ENCODE results near the gene SPRED2.
A peak's percentile ranks its signal among the peaks of the same experiment; 100 is the strongest.

Gene SPRED2

DNA sequence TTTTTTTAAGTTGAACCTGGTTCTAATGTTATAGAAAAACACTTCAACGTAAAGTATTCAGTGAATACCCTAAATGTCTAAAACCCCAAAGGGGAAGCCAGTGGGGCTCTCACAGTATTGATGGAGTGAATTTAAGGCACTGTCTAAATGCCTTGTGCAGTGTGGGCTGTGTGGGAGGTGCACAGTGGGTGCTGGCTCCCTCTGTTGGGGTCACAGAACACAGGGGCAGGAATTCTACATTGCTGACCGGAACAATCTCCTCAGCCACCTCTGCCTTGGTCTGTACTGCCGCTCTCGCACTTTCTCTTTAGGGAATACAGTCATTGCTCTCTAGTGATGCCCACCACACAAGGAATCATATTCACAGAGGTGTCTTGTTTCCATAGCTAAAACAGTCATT lies 45.4 kb downstream of the SPRED2 start:
- DNase-seq (ENCODE audit: low spot score): no peak

- DNase-seq (ENCODE audit: low spot score): no peak
Measured at GRCh38 chr2:65386344-65386743, 46.1 kb downstream of the SPRED2 start.

GRCh38 chr2:65383541-65384488 lies 48.6 kb downstream of the SPRED2 start:
- peak; percentile 17 for DNase-seq (ENCODE audit: low spot score)

- DNase-seq (ENCODE audit: low spot score): peak; percentile 64
Measured at GRCh38 chr2:65382776-65383357, 49.5 kb downstream of the SPRED2 start.

GRCh38 chr2:65382323-65382722 lies 50.1 kb downstream of the SPRED2 start:
- DNase-seq (ENCODE audit: low spot score): no peak

GRCh38 chr2:65381607-65382051 lies 50.8 kb downstream of the SPRED2 start:
- no peak for DNase-seq (ENCODE audit: low spot score)

DNA sequence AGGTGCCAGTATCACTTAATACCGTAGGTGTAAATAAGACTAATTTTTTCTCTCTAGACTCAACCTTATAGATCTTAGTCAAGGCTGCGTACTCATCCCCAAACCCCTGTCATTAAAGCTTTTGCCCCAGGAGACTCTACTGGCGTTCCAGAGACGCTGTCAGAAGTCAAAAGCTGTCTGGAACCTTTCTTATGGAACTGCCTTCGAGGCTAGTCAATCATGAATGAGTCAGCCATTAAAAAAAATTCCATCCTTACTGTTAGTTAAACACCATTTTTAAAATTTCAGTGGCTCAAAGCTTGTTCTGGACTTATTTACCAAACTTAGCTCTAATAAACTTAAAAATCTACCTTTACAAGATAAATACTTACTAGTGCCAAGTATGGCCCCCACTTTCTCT lies 52.1 kb downstream of the SPRED2 start:
- no peak for DNase-seq (ENCODE audit: low spot score)

GRCh38 chr2:65379721-65380171 lies 52.7 kb downstream of the SPRED2 start:
- no peak for DNase-seq (ENCODE audit: low spot score)

GRCh38 chr2:65379223-65379622 lies 53.2 kb downstream of the SPRED2 start:
- DNase-seq (ENCODE audit: low spot score): no peak

- DNase-seq (ENCODE audit: low spot score): no peak
Measured at GRCh38 chr2:65378290-65378689, 54.1 kb downstream of the SPRED2 start.

- no peak for DNase-seq (ENCODE audit: low spot score)
Measured at GRCh38 chr2:65377556-65378192, 54.7 kb downstream of the SPRED2 start.

DNA sequence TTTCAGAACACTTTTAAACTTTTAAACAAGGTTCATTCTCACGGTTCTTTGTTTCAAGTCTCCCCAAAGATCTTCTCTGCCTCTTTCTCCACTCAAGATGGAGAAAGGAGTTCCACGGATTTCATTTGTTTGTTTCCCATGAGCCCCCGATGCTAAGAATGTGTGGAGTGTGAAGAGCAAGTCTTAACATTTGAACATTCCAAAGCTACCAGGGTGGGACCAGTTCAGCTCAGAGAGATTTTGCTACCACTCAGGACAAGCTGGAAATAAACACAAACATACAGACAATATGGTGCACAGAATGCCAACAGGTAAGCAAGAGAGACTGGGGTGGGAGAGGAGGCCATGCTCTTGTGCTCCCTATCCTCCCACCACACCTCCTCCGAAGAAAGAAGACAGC lies 56.7 kb downstream of the SPRED2 start:
- no peak for DNase-seq (ENCODE audit: low spot score)

DNA sequence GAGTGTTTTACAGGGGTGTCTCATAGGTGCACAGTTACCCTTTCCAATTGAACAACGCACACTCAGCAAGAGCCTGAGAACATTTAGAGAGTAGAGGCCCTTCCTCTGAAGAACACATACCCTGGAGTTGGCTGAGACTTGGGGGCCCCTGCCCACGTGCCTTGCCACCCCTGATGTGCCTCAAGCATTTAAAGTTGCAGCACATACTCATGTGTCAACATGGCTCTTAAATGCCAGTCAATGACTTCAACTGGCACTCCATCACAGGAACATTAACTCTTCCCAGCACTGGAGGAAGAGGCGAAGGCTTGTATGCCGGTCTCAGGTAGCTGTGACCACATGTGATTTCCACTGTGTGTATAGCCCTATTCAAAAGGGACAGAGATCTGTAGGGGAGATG lies 57.4 kb downstream of the SPRED2 start:
- no peak for DNase-seq (ENCODE audit: low spot score)

DNA sequence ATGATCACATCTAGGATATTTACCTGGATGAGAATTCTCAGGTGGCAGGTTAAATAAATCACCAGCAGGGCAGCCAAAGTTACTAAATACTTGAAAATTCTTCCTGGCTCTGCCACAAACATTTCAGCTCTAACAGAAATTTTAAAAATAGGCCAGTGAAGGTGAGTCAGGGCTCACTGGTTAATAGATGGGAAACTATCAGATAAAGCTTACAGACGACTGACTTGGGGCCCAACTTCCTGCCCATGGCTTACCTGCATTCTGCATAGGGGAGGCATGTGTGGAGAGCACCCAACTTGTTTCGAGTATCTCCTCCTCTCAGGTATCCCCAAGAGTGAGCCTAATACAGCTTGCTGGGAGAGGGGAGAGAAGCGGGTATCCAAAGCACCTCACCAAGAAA lies 57.8 kb downstream of the SPRED2 start:
- no peak for DNase-seq (ENCODE audit: low spot score)

DNA sequence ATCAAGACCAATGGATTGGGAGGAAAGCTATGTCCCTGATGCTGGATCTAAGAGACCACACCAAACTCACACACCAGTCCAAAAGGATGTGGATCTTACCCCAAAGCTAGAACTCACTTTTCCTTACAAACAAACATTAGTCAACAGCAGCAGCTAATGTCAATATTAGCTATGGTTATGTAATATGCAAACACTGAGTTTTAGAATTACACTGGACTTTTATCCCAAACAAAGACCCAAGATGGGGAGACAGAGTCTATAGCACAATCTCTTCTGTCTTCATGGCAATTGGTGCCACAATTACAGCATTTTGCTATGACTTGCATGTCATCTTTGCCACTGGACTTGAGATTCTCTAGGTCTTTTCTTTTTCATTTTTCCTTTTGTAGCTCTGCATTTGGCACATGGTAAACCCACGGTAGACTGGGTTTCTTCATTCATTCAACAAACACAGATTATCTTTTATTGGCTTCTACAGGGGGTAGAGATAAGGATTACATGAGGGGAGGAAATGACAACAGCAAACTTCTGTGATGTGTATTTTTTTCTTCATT lies 59.0 kb downstream of the SPRED2 start:
- DNase-seq (ENCODE audit: low spot score): no peak

- DNase-seq (ENCODE audit: low spot score): no peak
Measured at GRCh38 chr2:65372619-65373018, 59.8 kb downstream of the SPRED2 start.

DNA sequence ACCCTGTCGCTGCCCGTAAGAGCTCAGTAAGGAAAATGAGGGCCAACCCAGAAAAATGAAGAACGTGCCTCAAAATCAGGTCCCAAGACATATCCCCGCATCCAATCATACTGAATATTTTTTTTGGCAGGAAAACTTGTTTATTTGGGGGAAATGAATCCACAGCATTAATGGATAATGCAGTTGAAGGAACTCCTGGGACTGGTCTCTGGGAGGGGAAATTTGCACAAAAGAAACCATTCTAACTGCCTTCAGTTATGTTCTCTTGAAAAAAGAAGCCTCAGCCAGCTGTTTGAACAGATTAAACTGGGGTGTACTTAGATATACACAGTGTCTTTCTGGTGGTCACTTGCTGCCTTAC lies 61.3 kb downstream of the SPRED2 start:
- DNase-seq (ENCODE audit: low spot score): no peak

DNA sequence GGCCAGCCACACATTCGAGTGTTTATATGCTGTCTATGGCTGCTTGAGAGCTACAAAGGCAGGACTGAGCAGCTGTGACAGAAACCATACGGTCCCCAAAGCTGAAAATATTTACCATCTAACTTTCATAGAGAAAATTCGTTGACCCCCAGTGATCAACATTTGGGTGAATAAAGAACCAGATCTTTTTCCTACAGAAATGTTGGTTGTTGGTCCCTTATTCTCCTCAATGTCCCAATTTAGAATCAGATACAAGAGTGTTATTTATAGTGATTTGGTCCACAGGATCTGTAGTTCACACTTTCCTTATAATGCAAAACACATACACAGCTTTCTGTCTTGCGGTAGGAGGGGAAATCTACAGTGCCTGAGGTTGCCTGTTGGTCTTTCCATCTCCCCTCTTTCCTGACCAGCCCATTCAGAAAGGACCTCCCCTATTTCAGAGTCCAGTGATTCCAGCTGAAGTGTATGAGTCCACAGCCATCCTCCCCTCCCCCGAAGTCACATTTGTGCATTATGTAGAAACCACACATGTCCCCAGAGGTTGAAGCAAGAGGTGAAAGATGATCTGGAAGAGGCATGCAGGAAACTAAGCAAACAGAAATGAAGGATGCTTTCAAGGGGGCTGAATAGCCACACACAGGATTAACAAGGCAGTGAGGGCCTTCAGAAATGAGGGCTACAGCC lies 61.9 kb downstream of the SPRED2 start:
- no peak for DNase-seq (ENCODE audit: low spot score)

DNA sequence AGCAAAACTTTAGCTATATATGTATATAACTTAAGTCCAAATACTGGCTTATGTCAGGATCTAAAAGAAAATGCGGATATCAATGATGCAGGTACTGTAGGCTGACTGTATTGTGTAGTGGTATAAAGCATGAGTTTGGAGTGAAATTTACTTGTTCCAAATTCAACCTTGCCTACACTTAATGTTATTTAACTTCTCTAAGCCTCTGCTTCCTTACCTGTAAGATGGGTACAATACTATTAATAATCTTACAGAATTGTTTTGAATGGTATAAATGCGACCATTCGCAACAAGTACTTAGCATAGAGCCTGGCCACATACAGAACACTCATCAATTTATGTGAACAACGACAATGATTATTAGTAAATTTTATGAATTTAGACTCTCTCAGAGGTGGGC lies 62.4 kb downstream of the SPRED2 start:
- DNase-seq (ENCODE audit: low spot score): no peak

DNA sequence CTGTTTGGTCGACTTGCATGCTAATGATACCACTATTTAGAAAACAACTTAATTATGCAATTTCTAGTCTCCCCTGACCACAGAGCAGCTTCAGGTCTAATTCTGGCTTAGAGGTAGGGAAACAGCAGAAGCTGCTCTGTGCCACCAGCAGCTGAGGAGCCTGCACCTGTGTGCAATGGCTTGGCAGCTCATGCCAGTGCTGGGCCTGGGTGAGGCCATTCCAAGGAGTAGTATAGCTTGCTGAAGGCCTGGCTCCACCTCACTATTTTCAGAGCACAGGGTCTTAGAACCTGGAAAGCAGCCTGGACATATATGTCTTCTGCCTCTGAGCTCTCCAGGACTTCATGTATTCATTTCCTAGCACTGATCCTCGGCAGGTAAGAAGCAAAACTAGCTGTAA lies 62.8 kb downstream of the SPRED2 start:
- DNase-seq (ENCODE audit: low spot score): no peak

DNA sequence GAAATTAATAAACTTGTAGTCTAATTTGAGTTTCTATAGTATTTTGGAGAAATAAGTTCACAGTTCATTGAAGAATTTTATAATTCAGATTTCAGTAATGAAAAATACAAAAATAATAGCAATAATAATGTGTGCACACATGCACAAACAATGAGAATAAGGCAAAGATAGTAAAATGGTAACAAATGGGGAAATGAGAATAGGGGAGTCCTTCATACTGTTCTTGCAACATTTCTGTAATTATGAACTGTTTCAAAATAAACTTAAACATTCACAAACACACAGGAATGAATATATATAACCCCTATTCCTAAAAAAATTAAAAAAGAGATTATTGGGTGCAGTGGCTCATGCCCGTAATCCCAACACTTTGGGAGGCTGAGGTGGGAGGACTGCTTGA lies 63.9 kb downstream of the SPRED2 start:
- DNase-seq (ENCODE audit: low spot score): no peak

GRCh38 chr2:65367524-65367923 lies 64.9 kb downstream of the SPRED2 start:
- DNase-seq (ENCODE audit: low spot score): no peak
